Activated CD8-positive, alpha-beta T cell treated with anti-CD3 and anti-CD28 coated beads for 36 hours (primary cell): ENCODE data around the gene CD40. TPM values are rescaled to one million over a fixed set of nuclear protein-coding genes. Genes with fewer than 3 reads are reported as not detected.

ENCODE experiments used
- ATAC-seq: fragments of 200-7000 bp; cut with Tn5 transposase; one replicate; pipeline ENCODE4 v1.10.0; 2021; ENCODE audit warnings: mild to moderate bottlenecking, moderate library complexity
- CTCF ChIA-PET: fragments of 350-600 bp; sonication (Branson Sonifier 250); formaldehyde crosslinking; loops from one replicate; lab custom pipeline; 2021; ENCODE audit warnings: antibody characterized with exemption; lab: Charles Lee
- POLR2A ChIA-PET: fragments of 350-600 bp; sonication (Branson Sonifier 250); formaldehyde crosslinking; loops from one replicate; lab custom pipeline; 2021; ENCODE audit warnings: antibody characterized with exemption; lab: Charles Lee
- DNase-seq: peaks from one replicate; pipeline ENCODE4 v3.0.0-alpha.2; 2020
- H3K27ac Mint-ChIP-seq: one replicate; pipeline ENCODE4 v1.8.0; 2021; ENCODE audit warnings: mild to moderate bottlenecking, mixed read lengths
- H3K27me3 Mint-ChIP-seq: one replicate; pipeline ENCODE4 v1.8.0; 2021; ENCODE audit warnings: mixed read lengths
- H3K36me3 Mint-ChIP-seq: one replicate; pipeline ENCODE4 v1.8.0; 2021; ENCODE audit warnings: low read depth, mixed read lengths
- H3K4me1 Mint-ChIP-seq: one replicate; pipeline ENCODE4 v1.8.0; 2021; ENCODE audit warnings: low read depth, mixed read lengths
- H3K4me3 Mint-ChIP-seq: one replicate; pipeline ENCODE4 v1.8.0; 2021; ENCODE audit warnings: mild to moderate bottlenecking, moderate library complexity, mixed read lengths
- H3K9me3 Mint-ChIP-seq: one replicate; pipeline ENCODE4 v1.8.0; 2021; ENCODE audit warnings: mixed read lengths
- intact Hi-C: fragments of 100-400 bp; cut with micrococcal nuclease; formaldehyde crosslinking; loops from one replicate; pipeline ENCODE4 v1.10.0; 2022
- total RNA-seq, 2 experiments: library from RNA; stranded (reverse); gene quantifications; one replicate each; pipeline ENCODE4 v1.2.3, GENCODE V29; 2021
- TF ChIP-seq, protein P1 (sequence below): fragments of 200-600 bp; IDR thresholded peaks from one replicate; pipeline ENCODE4 v1.8.0; 2022; ENCODE audit warnings: antibody characterized with exemption, mild to moderate bottlenecking

Gene CD40
- total RNA-seq, 2 experiments from 2014 or later, result 3.3 to 3.5 TPM

GRCh38 chr20:46130534-46130933, 12.4 kb downstream of the CD40 start:
- no peak overlapping the region for H3K4me3 Mint-ChIP-seq
- POLR2A ChIA-PET, result no interaction called here
- CTCF ChIA-PET, result interaction anchor here (3.6 to 6.8 kb wide), 2 partner anchors 45 to 116 kb away, joined by 11 to 39 read pairs; no protein-coding TSS in a partner anchor
- H3K9me3 Mint-ChIP-seq, result no peaks in the 10 kb centered on the region
- H3K27me3 Mint-ChIP-seq, result peaks cover 27% of the 10 kb centered on the region
- TF ChIP-seq, protein P1, sequence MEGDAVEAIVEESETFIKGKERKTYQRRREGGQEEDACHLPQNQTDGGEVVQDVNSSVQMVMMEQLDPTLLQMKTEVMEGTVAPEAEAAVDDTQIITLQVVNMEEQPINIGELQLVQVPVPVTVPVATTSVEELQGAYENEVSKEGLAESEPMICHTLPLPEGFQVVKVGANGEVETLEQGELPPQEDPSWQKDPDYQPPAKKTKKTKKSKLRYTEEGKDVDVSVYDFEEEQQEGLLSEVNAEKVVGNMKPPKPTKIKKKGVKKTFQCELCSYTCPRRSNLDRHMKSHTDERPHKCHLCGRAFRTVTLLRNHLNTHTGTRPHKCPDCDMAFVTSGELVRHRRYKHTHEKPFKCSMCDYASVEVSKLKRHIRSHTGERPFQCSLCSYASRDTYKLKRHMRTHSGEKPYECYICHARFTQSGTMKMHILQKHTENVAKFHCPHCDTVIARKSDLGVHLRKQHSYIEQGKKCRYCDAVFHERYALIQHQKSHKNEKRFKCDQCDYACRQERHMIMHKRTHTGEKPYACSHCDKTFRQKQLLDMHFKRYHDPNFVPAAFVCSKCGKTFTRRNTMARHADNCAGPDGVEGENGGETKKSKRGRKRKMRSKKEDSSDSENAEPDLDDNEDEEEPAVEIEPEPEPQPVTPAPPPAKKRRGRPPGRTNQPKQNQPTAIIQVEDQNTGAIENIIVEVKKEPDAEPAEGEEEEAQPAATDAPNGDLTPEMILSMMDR, result no peak
- H3K36me3 Mint-ChIP-seq, result no peaks in the 10 kb centered on the region
- no peaks in the 10 kb centered on the region for H3K4me1 Mint-ChIP-seq
- H3K27ac Mint-ChIP-seq, result no peak overlapping the region
- DNase-seq (no peak), ATAC-seq (no peak)
- intact Hi-C loops, result no loop called here

- Mint-ChIP-seq H3K4me3 (no peak overlapping the region), H3K4me1 (no peaks in the 10 kb centered on the region), H3K9me3 (no peaks in the 10 kb centered on the region), H3K27ac (no peak overlapping the region), H3K36me3 (no peaks in the 10 kb centered on the region), H3K27me3 (peaks cover 33% of the 10 kb centered on the region)
- ATAC-seq, result no peak
- TF ChIP-seq, protein P1, result no peak
- ChIA-PET POLR2A (interaction anchor here (0.6 kb wide), 1 partner anchor 127 kb away, joined by 3 read pairs; no protein-coding TSS in a partner anchor), CTCF (interaction anchor here (3.3 to 6.8 kb wide), 3 partner anchors 44 to 218 kb away, joined by 11 to 39 read pairs (median 14); no protein-coding TSS in a partner anchor)
- intact Hi-C loops, result no loop called here
- DNase-seq, result no peak
Observed at GRCh38 chr20:46131396-46131795, 13.3 kb downstream of the CD40 start.

DNA sequence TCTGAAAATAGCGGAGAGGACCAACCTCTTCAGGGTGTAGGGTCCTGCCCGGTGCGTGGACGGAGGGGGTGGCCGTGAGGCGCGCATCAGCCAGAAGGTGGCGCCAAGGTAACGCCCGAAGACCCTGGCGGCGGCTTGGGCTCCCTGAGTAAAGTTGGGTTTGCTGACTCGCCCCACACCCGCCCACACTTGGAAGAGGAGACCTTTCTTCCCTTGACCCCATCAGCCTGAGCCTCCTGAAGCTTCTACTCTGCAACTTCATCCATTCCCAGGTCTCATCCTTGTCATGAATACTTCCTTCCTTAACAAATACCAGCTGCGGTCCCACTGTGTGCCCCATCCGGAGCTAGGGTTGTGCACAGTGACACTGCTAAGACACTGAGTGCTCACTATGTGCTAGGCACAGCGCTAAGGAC, 14.6 kb downstream of the CD40 start:
- TF ChIP-seq, protein P1, result peak; percentile 86
- DNase-seq (peak; percentile 77), ATAC-seq (peak; percentile 91)
- POLR2A ChIA-PET, result no interaction called here
- Mint-ChIP-seq H3K4me1 (no peaks in the 10 kb centered on the region), H3K4me3 (no peak overlapping the region), H3K36me3 (no peaks in the 10 kb centered on the region), H3K27me3 (peaks cover 38% of the 10 kb centered on the region), H3K9me3 (no peaks in the 10 kb centered on the region), H3K27ac (no peak overlapping the region)
- CTCF ChIA-PET, result interaction anchor here (0.6 to 6.8 kb wide), 24 partner anchors 9 to 279 kb away, joined by 3 to 39 read pairs (median 3); partner anchors contain the start of gene CD40
- intact Hi-C loops, result no loop called here

DNA sequence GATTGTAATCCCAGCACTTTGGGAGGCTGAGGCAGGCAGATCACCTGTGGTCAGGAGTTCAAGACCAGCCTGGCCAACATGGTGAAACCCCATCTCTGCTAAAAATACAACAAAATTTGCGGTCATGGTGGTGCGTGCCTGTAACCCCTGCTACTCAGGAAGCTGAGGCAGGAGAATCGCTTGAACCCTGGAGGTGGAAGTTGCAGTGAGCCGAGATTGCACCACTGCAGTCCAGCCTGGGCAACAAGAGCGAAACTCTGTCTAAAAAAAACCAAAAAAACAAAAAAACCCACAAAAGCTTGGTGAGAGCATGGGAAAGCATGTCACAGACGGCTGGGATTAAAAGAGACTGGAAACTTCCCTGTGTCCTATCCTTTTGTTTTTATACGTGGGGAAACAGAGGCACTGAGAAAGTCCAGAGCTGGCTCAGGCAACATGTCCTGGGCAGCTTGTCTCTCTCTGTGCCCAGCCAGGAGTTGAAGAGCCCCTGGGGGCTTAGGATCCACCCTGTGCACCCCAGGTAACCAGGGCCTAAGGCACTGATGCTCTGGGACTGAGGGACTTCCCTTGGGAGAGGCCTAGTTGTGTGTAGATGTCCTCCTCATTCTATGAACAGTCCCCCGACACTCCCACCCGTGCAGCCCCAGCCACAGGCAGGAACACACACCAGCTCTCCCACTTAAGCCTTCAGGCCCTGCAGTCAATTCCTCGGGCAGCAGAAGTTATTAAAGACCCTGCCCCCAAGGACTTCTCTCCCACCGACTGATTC, 16.0 kb downstream of the CD40 start:
- ChIA-PET POLR2A (no interaction called here), CTCF (interaction anchor here (1.2 to 6.8 kb wide), 9 partner anchors 18 to 278 kb away, joined by 3 to 39 read pairs (median 4); no protein-coding TSS in a partner anchor)
- no peak for DNase-seq
- Mint-ChIP-seq H3K27ac (no peak overlapping the region), H3K9me3 (no peaks in the 10 kb centered on the region), H3K27me3 (peaks cover 38% of the 10 kb centered on the region), H3K4me3 (no peak overlapping the region), H3K4me1 (no peaks in the 10 kb centered on the region), H3K36me3 (no peaks in the 10 kb centered on the region)
- TF ChIP-seq, protein P1, result no peak
- intact Hi-C loops, result no loop called here
- no peak for ATAC-seq

GRCh38 chr20:46134716-46135115, 16.6 kb downstream of the CD40 start:
- POLR2A ChIA-PET, result no interaction called here

More at GRCh38 chr20:46134716-46135115, 16.6 kb downstream of the CD40 start:
- Mint-ChIP-seq H3K27ac (no peak overlapping the region), H3K36me3 (no peaks in the 10 kb centered on the region), H3K9me3 (no peaks in the 10 kb centered on the region), H3K27me3 (peaks cover 40% of the 10 kb centered on the region), H3K4me3 (no peak overlapping the region), H3K4me1 (no peaks in the 10 kb centered on the region)
- TF ChIP-seq, protein P1, result no peak
- ATAC-seq (no peak), DNase-seq (no peak)
- CTCF ChIA-PET, result interaction anchor here (1.2 to 6.8 kb wide), 3 partner anchors 17 to 45 kb away, joined by 3 to 39 read pairs (median 4); no protein-coding TSS in a partner anchor
- intact Hi-C loops, result no loop called here
